ENCODE results near the gene MSL2.

Gene MSL2

GRCh38 chr3:136161516-136161915, 34.6 kb downstream of the MSL2 start:
- TF ChIP-seq CTCF (IDR thresholded peaks at IDR 0.05; ENCODE audit: insufficient read depth, low read length, poor library complexity, severe bottlenecking), result no peak
- no peak for DNase-seq (ENCODE audit: extremely low read depth, insufficient read length)
- Histone ChIP-seq H3K4me3 (replicated peaks; ENCODE audit: low read depth, low read length) (no peak overlapping the region), H3K27me3 (replicated peaks; ENCODE audit: control insufficient read depth, insufficient read depth, low read length) (no peaks in the 10 kb centered on the region), H3K36me3 (ENCODE audit: control insufficient read depth, insufficient read depth, low read length) (no peaks in the 10 kb centered on the region)

- no peak for TF ChIP-seq CTCF (IDR thresholded peaks at IDR 0.05; ENCODE audit: insufficient read depth, low read length, poor library complexity, severe bottlenecking)
- Histone ChIP-seq H3K36me3 (ENCODE audit: control insufficient read depth, insufficient read depth, low read length) (peaks cover 7% of the 10 kb centered on the region), H3K27me3 (replicated peaks; ENCODE audit: control insufficient read depth, insufficient read depth, low read length) (no peaks in the 10 kb centered on the region), H3K4me3 (replicated peaks; ENCODE audit: low read depth, low read length) (no peak overlapping the region)
- no peak for DNase-seq (ENCODE audit: extremely low read depth, insufficient read length)
Observed at GRCh38 chr3:136152963-136153362, 43.2 kb downstream of the MSL2 start.

- Histone ChIP-seq H3K27me3 (replicated peaks; ENCODE audit: control insufficient read depth, insufficient read depth, low read length) (no peaks in the 10 kb centered on the region), H3K36me3 (ENCODE audit: control insufficient read depth, insufficient read depth, low read length) (peaks cover 7% of the 10 kb centered on the region), H3K4me3 (replicated peaks; ENCODE audit: low read depth, low read length) (no peak overlapping the region)
- DNase-seq (ENCODE audit: extremely low read depth, insufficient read length), result no peak
- no peak for TF ChIP-seq CTCF (IDR thresholded peaks at IDR 0.05; ENCODE audit: insufficient read depth, low read length, poor library complexity, severe bottlenecking)
Observed at GRCh38 chr3:136152176-136152843, 43.8 kb downstream of the MSL2 start.

- no peak for DNase-seq (ENCODE audit: extremely low read depth, insufficient read length)
- Histone ChIP-seq H3K27me3 (replicated peaks; ENCODE audit: control insufficient read depth, insufficient read depth, low read length) (no peaks in the 10 kb centered on the region), H3K4me3 (replicated peaks; ENCODE audit: low read depth, low read length) (no peak overlapping the region), H3K36me3 (ENCODE audit: control insufficient read depth, insufficient read depth, low read length) (peaks cover 8% of the 10 kb centered on the region)
- no peak for TF ChIP-seq CTCF (IDR thresholded peaks at IDR 0.05; ENCODE audit: insufficient read depth, low read length, poor library complexity, severe bottlenecking)
Observed at GRCh38 chr3:136151219-136151618, 44.9 kb downstream of the MSL2 start.

GRCh38 chr3:136149667-136150066, 46.5 kb downstream of the MSL2 start:
- DNase-seq (ENCODE audit: extremely low read depth, insufficient read length), result no peak
- H3K4me3 ChIP-seq (replicated peaks; ENCODE audit: low read depth, low read length), result no peak overlapping the region
- no peak for TF ChIP-seq CTCF (IDR thresholded peaks at IDR 0.05; ENCODE audit: insufficient read depth, low read length, poor library complexity, severe bottlenecking)
- peaks cover 8% of the 10 kb centered on the region for H3K36me3 ChIP-seq (ENCODE audit: control insufficient read depth, insufficient read depth, low read length)
- no peaks in the 10 kb centered on the region for H3K27me3 ChIP-seq (replicated peaks; ENCODE audit: control insufficient read depth, insufficient read depth, low read length)
